GM12878 (cell line): ENCODE measurements around the gene RNF121. TPM values are rescaled to one million over a fixed set of nuclear protein-coding genes. Genes with fewer than 3 reads are reported as not detected.

ENCODE experiments used
- BMI1 ChIP-seq: fragments of 450-650 bp; IDR thresholded peaks from 2 replicates; pipeline ENCODE4 v1.6.1; 2016; ENCODE audit warnings: mild to moderate bottlenecking, moderate library complexity, borderline replicate concordance
- CBX3 ChIP-seq: fragments of 200-600 bp; sonication (generic); IDR thresholded peaks from 2 replicates; pipeline ENCODE4 v1.6.1; 2016; ENCODE audit warnings: low read depth, borderline replicate concordance
- E2F4 ChIP-seq: IDR thresholded peaks from 2 replicates; pipeline ENCODE4 v1.6.1; 2012; ENCODE audit warnings: low read depth, low read length, improper control_type of control experiment
- EED ChIP-seq: sonication (generic); IDR thresholded peaks from 2 replicates; pipeline ENCODE4 v1.6.1; 2016; ENCODE audit warnings: antibody characterized with exemption, low read depth
- EGR1 ChIP-seq, 2 experiments: IDR thresholded peaks; 1 replicate in 1 of 2; 2 replicates in 1 of 2; pipeline ENCODE4 v1.6.1; 2011 to 2012; ENCODE audit warnings: low read depth in 2 of 2, low read length in 2 of 2, borderline replicate concordance in 1 of 2, mild to moderate bottlenecking in 1 of 2, moderate library complexity in 1 of 2
- ESRRA ChIP-seq: IDR thresholded peaks from 2 replicates; pipeline ENCODE4 v1.6.1; 2012; ENCODE audit warnings: mild to moderate bottlenecking, low read length, improper control_type of control experiment
- FOXK2 ChIP-seq: fragments of 450-650 bp; IDR thresholded peaks from 2 replicates; pipeline ENCODE4 v1.6.1; 2017; ENCODE audit warnings: mild to moderate bottlenecking, moderate library complexity
- IRF3 ChIP-seq: fragments of 450-650 bp; IDR thresholded peaks from 2 replicates; pipeline ENCODE4 v1.6.1; 2014; ENCODE audit warnings: mild to moderate bottlenecking
- PAX5 ChIP-seq: IDR thresholded peaks from 2 replicates; pipeline ENCODE4 v1.6.1; 2011; ENCODE audit warnings: low read depth, low read length, borderline replicate concordance
- SIN3A ChIP-seq: IDR thresholded peaks from 2 replicates; pipeline ENCODE4 v1.6.1; 2012; ENCODE audit warnings: low read depth, low read length, improper control_type of control experiment
- SKIL ChIP-seq: fragments of 450-650 bp; IDR thresholded peaks from 2 replicates; pipeline ENCODE4 v1.6.1; 2017; ENCODE audit warnings: mild to moderate bottlenecking, low read depth, inconsistent platforms; ENCODE audit not compliant: poor library complexity, severe bottlenecking
- SMAD5 ChIP-seq: IDR thresholded peaks from 2 replicates; pipeline ENCODE4 v1.6.1; 2016; ENCODE audit warnings: antibody characterized with exemption, low read depth
- SMC3 ChIP-seq: IDR thresholded peaks from 2 replicates; pipeline ENCODE4 v1.6.1; 2011; ENCODE audit warnings: low read length, improper control_type of control experiment, borderline replicate concordance
- SP1 ChIP-seq: IDR thresholded peaks from one replicate; pipeline ENCODE4 v1.6.1; 2011; ENCODE audit warnings: low read depth, low read length
- ZBTB4 ChIP-seq: fragments of 450-650 bp; formaldehyde crosslinking; IDR thresholded peaks from 2 replicates; pipeline ENCODE4 v1.4.0; 2022; ENCODE audit warnings: mild to moderate bottlenecking, moderate library complexity
- ZNF384 ChIP-seq: IDR thresholded peaks from 2 replicates; pipeline ENCODE4 v1.6.1; 2012; ENCODE audit warnings: low read depth, mild to moderate bottlenecking, low read length, improper control_type of control experiment, borderline replicate concordance
- ZNF592 ChIP-seq: fragments of 450-650 bp; IDR thresholded peaks from 2 replicates; pipeline ENCODE4 v1.6.1; 2017; ENCODE audit warnings: mild to moderate bottlenecking, moderate library complexity
- ZZZ3 ChIP-seq: IDR thresholded peaks from 2 replicates; pipeline ENCODE4 v1.6.1; 2011; ENCODE audit warnings: low read depth; ENCODE audit not compliant: control insufficient read depth, insufficient read length
- polyA plus RNA-seq, 11 experiments: library from polyadenylated mRNA; depleted of rRNA in 4 of 11; unstranded in 6 of 11; stranded (reverse) in 5 of 11; fragments of >200 nt; fragmentation: Nextera tagmentation in 4 of 11; fragmentation: Illumina TruSeq in 1 of 11; extraction: Ambion mirVana in 4 of 11; extraction: Trizol in 1 of 11; gene quantifications; 1 replicate in 1 of 11; 2 replicates in 10 of 11; pipeline versions ENCODE4 v1.2.1 to v1.2.3, GENCODE V29; 2011 to 2016; ENCODE audit warnings: inconsistent platforms in 2 of 11, missing spikeins in 2 of 11, low read depth in 1 of 11
- total RNA-seq, 4 experiments: library from RNA; depleted of rRNA in 3 of 4; stranded (reverse); fragments of >200 nt in 3 of 4; fragmentation: Illumina TruSeq in 1 of 4; extraction: Trizol in 1 of 4; gene quantifications; 2 replicates each; pipeline versions ENCODE4 v1.2.1 to v1.2.3, GENCODE V29; 2013 to 2021

Gene RNF121
- total and polyA plus RNA-seq, 10 of the 15 experiments (the other 5 are each of a cell fraction or from before 2014, with no cell fraction given): 8.6 to 73.7 (median 32.7) TPM

- TF ChIP-seq IRF3 (no peak), E2F4 (no peak), BMI1 (peak; percentile 77), SIN3A (no peak), SMC3 (no peak), ZNF592 (no peak), CBX3 (no peak), PAX5 (no peak), ZNF384 (no peak), ZZZ3 (no peak), SMAD5 (no peak), ZBTB4 (no peak), EED (peak; percentile 81), SKIL (peak; percentile 61), EGR1 (IDR thresholded peaks at IDR 0.05; ENCODE audit: borderline replicate concordance in 1 of 2, low read depth in 2 of 2, low read length in 2 of 2) (no peak), FOXK2 (no peak), ESRRA (no peak), SP1 (no peak)
Measured at GRCh38 chr11:71962428-71963038, 33.7 kb downstream of the RNF121 start (continued).
